HG02678 (cell line): ENCODE results near the gene LMAN2.
"Not testable (repeated sequence)": the region's sequence is repeated elsewhere in the genome, so short reads cannot be mapped to it uniquely, and the experiment has no call there.

Experiments
- ATAC-seq: cut with Tn5 transposase; IDR thresholded peaks from one replicate; pipeline ENCODE4 v1.9.1; 2021; ENCODE audit warnings: mild to moderate bottlenecking, moderate library complexity; ENCODE audit not compliant: unreplicated experiment

Gene LMAN2

GRCh38 chr5:177349762-177350161, 1.7 kb downstream of the LMAN2 start:
- ATAC-seq: no peak

- no peak for ATAC-seq
Observed at GRCh38 chr5:177349362-177349647, 2.2 kb downstream of the LMAN2 start.

- ATAC-seq: no peak
Observed at GRCh38 chr5:177347699-177348098, 3.8 kb downstream of the LMAN2 start.

DNA sequence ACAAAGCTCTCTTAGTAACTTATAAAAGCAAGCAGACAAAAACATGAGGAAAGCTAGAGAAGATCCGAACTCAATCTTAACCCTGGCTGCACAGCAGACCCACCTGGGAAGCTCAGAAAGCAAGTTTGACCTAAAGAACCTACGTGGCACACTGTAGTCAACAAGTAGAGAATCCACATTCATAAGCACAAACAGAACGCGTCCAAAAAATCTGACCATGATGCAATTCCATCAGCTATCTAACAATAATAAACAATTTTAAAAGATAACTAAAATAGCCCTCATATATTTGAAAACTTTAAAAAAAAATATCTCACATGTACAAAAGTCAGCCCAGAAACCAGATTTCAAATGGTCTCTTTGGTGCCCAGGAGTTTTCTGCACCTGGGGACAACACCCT, 4.6 kb downstream of the LMAN2 start:
- no peak for ATAC-seq

GRCh38 chr5:177344891-177345290, 6.6 kb downstream of the LMAN2 start:
- no peak for ATAC-seq

DNA sequence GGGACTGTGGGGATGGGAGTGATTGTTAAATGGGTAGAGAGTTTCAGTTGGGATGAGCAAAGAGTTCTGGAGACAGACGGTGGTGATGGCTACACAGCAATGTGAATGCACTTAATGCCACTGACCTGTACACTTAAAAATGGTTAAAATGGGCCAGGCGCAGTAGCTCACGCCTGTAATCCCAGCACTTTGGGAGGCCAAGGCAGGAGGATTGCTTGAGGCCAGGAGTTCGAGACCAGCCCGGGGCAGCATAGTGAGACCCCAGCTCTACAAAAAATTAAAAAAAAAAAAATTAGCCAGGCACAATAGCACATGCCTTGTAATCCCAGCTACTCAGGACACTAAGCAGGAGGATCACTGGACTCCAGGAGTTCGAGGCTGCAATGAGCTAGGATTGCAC, 7.7 kb downstream of the LMAN2 start:
- ATAC-seq: no peak

DNA sequence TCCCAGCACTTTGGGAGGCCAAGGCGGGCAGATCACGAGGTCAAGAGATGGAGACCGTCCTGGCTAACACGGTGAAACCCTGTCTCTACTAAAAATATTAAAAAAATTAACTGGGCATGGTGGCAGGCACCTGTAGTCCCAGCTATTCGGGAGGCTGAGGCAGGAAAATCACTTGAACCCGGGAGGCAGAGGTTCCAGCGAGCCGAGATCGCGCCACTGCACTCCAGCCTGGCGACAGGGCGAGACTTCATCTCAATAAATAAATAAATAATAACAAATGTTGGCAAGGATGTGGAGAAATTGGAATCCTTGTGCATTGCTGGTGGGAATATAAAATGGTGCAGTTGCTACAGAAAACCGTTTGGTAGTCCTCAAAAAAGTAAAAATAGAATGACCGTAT, 8.5 kb downstream of the LMAN2 start:
- ATAC-seq: not testable (repeated sequence)

- ATAC-seq: no peak
Observed at GRCh38 chr5:177339107-177339638, 12.3 kb downstream of the LMAN2 start.

DNA sequence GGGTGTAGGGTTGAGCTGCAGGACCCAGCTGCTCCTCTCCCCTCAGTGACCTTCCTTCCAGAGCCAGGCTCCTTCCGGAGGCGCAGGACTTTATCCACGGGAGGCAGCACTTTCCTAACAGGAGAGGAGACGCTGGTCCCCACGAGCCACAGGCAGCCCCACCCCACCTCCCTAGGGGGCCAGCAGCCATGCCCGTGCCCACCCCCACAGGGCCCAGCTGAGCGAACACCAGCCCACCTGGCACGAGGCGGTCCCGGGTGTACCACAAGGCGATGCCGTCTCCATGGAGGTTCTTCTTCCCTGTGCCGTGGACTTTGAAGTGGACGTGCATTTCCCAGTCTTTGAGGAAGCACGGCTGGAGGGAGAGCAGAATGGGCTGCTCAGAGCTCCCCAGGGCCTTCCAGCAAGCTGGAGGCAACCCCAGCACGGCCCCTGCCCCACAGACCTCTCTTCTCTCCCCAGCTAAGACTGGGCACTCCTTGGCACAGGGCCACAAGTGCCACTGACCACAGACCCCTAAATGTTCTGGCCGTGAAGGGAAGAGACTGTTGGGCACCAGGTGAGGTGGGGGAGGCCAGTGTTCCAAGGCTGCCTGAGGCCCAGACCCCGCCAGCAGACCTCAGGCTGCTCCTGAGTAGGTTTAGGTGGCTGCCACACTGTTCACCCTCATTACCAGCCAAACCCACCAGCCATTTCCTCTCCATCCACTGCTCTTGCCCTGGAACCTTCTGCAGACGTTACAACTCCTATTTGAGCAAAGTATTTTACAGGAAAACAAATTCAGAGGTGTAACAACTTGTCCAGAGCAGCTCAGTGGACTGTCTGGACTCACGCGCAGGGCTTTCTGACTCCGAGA, 13.0 kb downstream of the LMAN2 start:
- ATAC-seq: no peak

DNA sequence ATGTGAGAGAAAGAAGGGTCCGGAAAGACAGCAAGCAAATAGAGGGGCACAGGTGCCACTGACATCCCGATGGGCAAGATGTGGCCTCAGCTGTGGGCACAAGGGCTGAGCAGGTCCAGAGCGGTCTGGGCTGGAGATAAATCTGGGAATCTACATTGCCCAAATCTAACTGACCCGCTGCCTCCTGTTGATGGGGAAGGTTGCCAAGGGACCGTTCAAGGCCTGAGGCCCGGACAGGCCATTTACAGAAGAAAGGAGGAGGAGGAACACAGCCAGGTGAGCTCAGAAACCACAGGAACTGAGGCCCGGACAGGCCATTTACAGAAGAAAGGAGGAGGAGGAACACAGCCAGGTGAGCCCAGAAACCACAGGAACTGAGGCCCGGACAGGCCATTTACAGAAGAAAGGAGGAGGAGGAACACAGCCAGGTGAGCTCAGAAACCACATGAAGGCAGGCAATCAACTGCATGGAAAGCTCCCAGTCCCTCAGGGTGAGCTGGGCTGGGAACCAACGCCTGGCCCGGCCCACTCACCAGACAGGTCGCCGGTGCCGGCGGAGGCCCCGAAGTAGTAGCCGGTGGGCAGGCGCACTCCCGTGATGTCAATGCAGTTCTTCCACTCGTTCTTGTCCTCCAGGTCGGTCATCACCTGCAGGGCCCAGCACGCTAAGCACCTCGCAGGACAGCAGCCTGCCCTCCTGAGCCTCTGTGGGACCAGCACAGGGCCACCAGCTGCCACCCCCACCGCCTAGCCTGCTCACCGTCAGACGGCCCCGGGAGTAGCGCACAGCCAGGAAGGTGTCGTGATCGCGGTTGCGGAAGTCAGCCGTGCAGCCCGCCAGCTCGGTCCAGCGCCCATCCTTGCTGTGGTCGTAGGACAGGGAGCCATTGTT, 14.6 kb downstream of the LMAN2 start:
- ATAC-seq: no peak

DNA sequence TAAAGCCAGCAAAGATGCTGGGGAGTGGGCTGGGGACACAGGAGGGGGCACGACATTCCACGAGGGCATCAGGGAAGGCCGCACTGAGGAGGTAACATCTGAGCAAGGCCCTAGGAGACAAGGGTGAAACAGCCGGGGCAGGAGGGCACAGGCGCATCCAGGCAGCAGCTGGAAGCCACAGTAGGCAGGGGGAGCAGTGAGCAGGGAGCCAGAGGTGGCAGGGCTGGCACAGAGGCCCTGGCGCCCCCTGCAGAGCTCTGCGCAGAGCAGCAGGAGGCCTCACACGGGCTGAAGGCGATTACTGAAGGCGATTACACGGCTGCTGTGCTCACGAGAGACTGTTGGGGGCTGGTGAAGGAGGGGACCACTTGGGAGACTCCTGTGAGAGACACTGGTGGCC, 15.4 kb downstream of the LMAN2 start:
- ATAC-seq: no peak

- ATAC-seq: no peak
Observed at GRCh38 chr5:177335701-177336065, 15.8 kb downstream of the LMAN2 start.

DNA sequence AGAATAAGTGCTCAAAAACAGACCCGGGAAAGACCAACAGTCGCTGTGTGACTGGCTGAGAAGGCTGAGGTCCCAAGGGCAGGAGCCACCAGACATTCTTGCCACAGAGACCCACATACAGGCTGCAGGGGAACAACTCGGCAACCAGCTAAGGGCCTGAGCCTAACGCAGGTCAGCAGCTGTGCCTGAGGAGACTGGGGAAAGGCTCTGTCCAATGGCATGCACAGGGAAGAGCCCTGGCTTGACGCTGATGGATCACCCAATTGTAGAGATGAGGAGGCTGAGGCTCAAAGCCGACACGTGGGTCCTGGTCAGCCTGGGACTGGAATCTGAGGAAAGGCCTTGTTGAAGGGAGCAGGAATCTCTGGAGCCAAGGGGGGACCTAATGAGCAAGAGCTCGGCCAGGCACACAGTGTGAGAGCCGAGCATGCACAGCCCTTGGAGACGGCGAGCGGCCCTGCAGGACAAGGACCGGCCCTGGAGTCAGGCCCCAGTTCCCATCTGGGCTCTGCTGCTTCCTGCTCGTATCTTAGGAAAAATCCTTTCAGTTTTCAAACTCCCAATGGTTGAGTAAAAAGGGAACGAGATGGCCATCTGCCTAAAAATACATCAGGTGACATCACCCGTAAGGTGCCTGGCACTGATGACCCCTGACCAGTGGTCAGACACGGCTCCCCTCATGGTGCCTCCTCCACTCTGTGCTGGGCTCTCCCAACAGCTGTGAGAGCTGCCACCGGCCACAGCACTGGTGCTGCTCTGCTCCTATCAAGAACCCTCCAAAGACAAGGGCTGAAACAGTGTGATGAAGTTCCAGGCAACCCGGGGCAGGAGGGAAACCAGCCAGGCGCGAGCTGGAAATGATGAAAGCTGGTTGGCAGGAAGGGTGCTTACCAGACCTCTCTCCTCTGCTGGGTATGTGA, 16.4 kb downstream of the LMAN2 start:
- ATAC-seq: no peak

GRCh38 chr5:177334155-177334551, 17.3 kb downstream of the LMAN2 start:
- ATAC-seq: no peak

- ATAC-seq: no peak
Observed at GRCh38 chr5:177333420-177334154, 17.9 kb downstream of the LMAN2 start.

DNA sequence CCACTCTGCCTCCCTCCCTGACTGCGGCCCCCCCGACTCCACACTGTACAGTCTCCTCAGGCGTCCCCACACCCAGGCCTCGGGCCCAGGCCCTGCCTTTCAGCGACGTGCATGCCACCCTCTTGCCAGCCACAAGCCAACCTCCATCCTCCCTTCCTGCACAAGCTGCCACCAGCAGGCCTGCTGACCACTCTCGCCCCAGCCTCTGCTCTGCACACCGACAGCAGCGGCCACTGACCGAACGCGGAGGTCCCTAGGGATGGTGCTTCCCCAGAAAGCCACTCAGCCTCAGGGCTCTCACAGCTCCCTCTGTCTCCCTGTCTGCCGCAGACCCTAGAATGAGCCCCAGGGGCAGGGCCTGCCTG, 18.6 kb downstream of the LMAN2 start:
- no peak for ATAC-seq

DNA sequence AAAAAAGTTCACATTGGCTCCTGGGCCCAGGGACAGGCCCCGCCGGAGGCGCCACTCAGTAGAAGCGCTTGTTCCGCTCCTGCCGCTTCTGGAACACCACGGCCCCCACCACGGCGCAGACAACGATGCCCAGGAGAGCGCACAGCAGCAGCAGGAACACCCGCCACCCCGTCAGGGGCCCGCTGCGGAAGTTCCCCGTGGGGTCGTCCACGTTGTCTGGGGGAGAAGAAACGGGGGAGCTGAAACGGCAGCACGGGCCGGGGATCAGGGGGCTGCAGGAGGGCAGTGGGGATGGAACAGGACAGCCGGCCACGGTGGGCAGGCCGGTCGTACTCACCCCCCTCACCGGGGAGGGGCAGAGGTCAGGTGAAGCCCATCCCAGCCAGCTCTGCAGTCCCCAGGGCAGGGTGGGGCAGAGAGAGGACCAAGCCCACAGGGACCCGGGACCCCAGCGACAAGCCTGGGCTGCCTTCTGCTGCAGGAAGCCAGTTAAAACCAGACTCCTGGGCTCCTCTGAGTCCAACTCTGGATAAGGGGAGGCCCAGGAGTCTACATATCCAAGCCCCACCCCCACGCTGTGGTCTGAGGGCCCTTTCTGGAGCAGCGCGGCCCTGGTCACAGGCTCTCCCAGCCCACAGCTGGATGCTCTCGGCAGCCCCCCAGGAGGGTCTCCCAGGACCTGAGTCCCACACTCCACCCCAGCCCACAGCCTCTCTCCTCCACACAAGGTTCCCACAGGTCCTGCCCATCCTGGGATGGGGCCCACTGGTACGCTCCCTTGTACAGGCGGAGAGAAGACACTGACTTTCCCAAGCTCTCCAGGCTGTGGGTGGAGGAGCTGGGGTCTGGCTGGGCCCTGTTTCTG, 19.2 kb downstream of the LMAN2 start:
- ATAC-seq: no peak

- no peak for ATAC-seq
Observed at GRCh38 chr5:177330991-177331842, 20.3 kb downstream of the LMAN2 start.
